ENCODE data around the gene NFU1. TPM values are rescaled to one million over a fixed set of nuclear protein-coding genes. Genes with fewer than 3 reads are reported as not detected.
"Not testable (repeated sequence)": the region's sequence is repeated elsewhere in the genome, so short reads cannot be mapped to it uniquely, and the experiment has no call there.

The NFU1 gene
- total RNA-seq, 4 donors from 2014 or later, result 36.5 to 84.8 (median 47.3) TPM

GRCh38 chr2:69453475-69454129, 16.4 kb upstream of the NFU1 start:
- DNase-seq (ENCODE audit: low spot score) (no peak), ATAC-seq (ENCODE audit: low FRiP score) (no peak)
- TF ChIP-seq CTCF (IDR thresholded peaks at IDR 0.05), result no peak

GRCh38 chr2:69452687-69453086, 15.5 kb upstream of the NFU1 start:
- no peak for DNase-seq (ENCODE audit: low spot score)
- ATAC-seq (ENCODE audit: low FRiP score), result no peak
- no peak for TF ChIP-seq CTCF (IDR thresholded peaks at IDR 0.05)

- DNase-seq (ENCODE audit: low spot score) (no peak), ATAC-seq (ENCODE audit: low FRiP score) (no peak)
- no peak for TF ChIP-seq CTCF (IDR thresholded peaks at IDR 0.05)
These were observed 13.6 kb upstream of the NFU1 start for GRCh38 chr2:69450735-69451416.

- TF ChIP-seq CTCF (IDR thresholded peaks at IDR 0.05), result no peak
- DNase-seq (ENCODE audit: low spot score) (no peak), ATAC-seq (ENCODE audit: low FRiP score) (no peak)
These were observed 12.7 kb upstream of the NFU1 start for GRCh38 chr2:69449906-69450305.

- DNase-seq (ENCODE audit: low spot score), result not testable (repeated sequence)
These were observed 6.4 kb upstream of the NFU1 start for GRCh38 chr2:69443673-69444072.

GRCh38 chr2:69439499-69439898, 2.3 kb upstream of the NFU1 start:
- not testable (repeated sequence) for ATAC-seq (ENCODE audit: low FRiP score); DNase-seq (ENCODE audit: low spot score)

More at GRCh38 chr2:69443673-69444072, 6.4 kb upstream of the NFU1 start:
- ATAC-seq (ENCODE audit: low FRiP score), result not testable (repeated sequence)

- no peak for DNase-seq (ENCODE audit: low spot score)
- no peak for TF ChIP-seq CTCF (IDR thresholded peaks at IDR 0.05)
- no peak for ATAC-seq (ENCODE audit: low FRiP score)
These were observed 1.3 kb upstream of the NFU1 start for GRCh38 chr2:69438580-69438979.

- peak; percentile 50 for ATAC-seq (ENCODE audit: low FRiP score)
These were observed 518 bp upstream of the NFU1 start for GRCh38 chr2:69437751-69438154.

More at GRCh38 chr2:69437751-69438154, 518 bp upstream of the NFU1 start:
- no peak for TF ChIP-seq CTCF (IDR thresholded peaks at IDR 0.05)
- DNase-seq (ENCODE audit: low spot score), result peak; percentile 34
